CD4-positive, alpha-beta memory T cell (primary cell): ENCODE results near the gene RALB. TPM values are rescaled to one million over a fixed set of nuclear protein-coding genes. Genes with fewer than 3 reads are reported as not detected.
A peak's percentile ranks its signal among the peaks of the same experiment; 100 is the strongest.

Experiments used
- CTCF ChIA-PET: fragments of 350-600 bp; sonication (Branson Sonifier 250); formaldehyde crosslinking; loops from one replicate; lab custom pipeline; 2021; ENCODE audit warnings: inconsistent platforms; ENCODE audit not compliant: partially characterized antibody; lab: Charles Lee
- POLR2A ChIA-PET: fragments of 350-600 bp; sonication (Branson Sonifier 250); formaldehyde crosslinking; loops from one replicate; lab custom pipeline; 2021; ENCODE audit not compliant: partially characterized antibody; lab: Charles Lee
- DNase-seq, 5 donors: peaks; one replicate each; pipeline versions ENCODE4 v3.0.0 to v3.0.0-alpha.2; 2020 to 2022; ENCODE audit warnings: mixed read lengths in 1 of 5
- H3K27ac ChIP-seq: one replicate; pipeline ENCODE4 v1.7.0; 2013; ENCODE audit warnings: low read depth, low read length
- H3K27me3 ChIP-seq: 2 replicates; pipeline ENCODE4 v1.7.0; 2013; ENCODE audit warnings: mild to moderate bottlenecking, low read length, moderate library complexity; ENCODE audit not compliant: insufficient read depth
- H3K36me3 ChIP-seq: 2 replicates; pipeline ENCODE4 v1.7.0; 2013; ENCODE audit warnings: mild to moderate bottlenecking, low read length, moderate library complexity; ENCODE audit not compliant: insufficient read depth
- H3K4me1 ChIP-seq: 2 replicates; pipeline ENCODE4 v1.7.0; 2013; ENCODE audit warnings: mild to moderate bottlenecking, low read length, moderate library complexity; ENCODE audit not compliant: insufficient read depth
- H3K4me3 ChIP-seq, 2 donors: one replicate each; pipeline ENCODE4 v1.7.0; 2013; ENCODE audit warnings: low read length in 2 of 2, mild to moderate bottlenecking in 1 of 2
- H3K9me3 ChIP-seq, 2 donors: one replicate each; pipeline ENCODE4 v1.7.0; 2013; ENCODE audit warnings: low read length in 2 of 2, control low read depth in 1 of 2; ENCODE audit not compliant: control insufficient read depth in 1 of 2
- H3K27ac Mint-ChIP-seq, 7 donors: one replicate each; pipeline ENCODE4 v1.8.0; 2020 to 2021; ENCODE audit warnings: mixed read lengths in 7 of 7, mild to moderate bottlenecking in 6 of 7, inconsistent platforms in 3 of 7, moderate library complexity in 3 of 7
- H3K27me3 Mint-ChIP-seq, 2 donors: one replicate each; pipeline ENCODE4 v1.8.0; 2020 to 2021; ENCODE audit warnings: mixed read lengths in 2 of 2
- H3K36me3 Mint-ChIP-seq, 2 donors: one replicate each; pipeline ENCODE4 v1.8.0; 2020 to 2021; ENCODE audit warnings: mixed read lengths in 2 of 2, inconsistent platforms in 1 of 2, mild to moderate bottlenecking in 1 of 2
- H3K4me1 Mint-ChIP-seq, 4 donors: one replicate each; pipeline ENCODE4 v1.8.0; 2020 to 2021; ENCODE audit warnings: mixed read lengths in 4 of 4, mild to moderate bottlenecking in 1 of 4
- H3K4me3 Mint-ChIP-seq, 8 donors: one replicate each; pipeline ENCODE4 v1.8.0; 2020 to 2021; ENCODE audit warnings: mixed read lengths in 8 of 8, mild to moderate bottlenecking in 7 of 8, moderate library complexity in 6 of 8, inconsistent platforms in 3 of 8
- H3K9me3 Mint-ChIP-seq, 8 donors: one replicate each; pipeline ENCODE4 v1.8.0; 2020 to 2021; ENCODE audit warnings: mixed read lengths in 8 of 8, mild to moderate bottlenecking in 5 of 8, inconsistent platforms in 3 of 8, moderate library complexity in 1 of 8
- intact Hi-C: fragments of 100-400 bp; cut with micrococcal nuclease; formaldehyde crosslinking; loops from one replicate; pipeline ENCODE4 v1.15.1; 2023
- polyA plus RNA-seq, 2 donors: library from polyadenylated mRNA; unstranded; fragments of 300-500 nt; fragmentation: Illumina TruSeq; gene quantifications; one replicate each; pipeline ENCODE4 v1.2.3, GENCODE V29; 2021
- total RNA-seq, 2 experiments: library from RNA; stranded (reverse); gene quantifications; one replicate each; pipeline ENCODE4 v1.2.3, GENCODE V29; 2021

RALB gene
- total and polyA plus RNA-seq, 4 experiments from 2014 or later: 14.0 to 50.4 (median 24.4) TPM

DNA sequence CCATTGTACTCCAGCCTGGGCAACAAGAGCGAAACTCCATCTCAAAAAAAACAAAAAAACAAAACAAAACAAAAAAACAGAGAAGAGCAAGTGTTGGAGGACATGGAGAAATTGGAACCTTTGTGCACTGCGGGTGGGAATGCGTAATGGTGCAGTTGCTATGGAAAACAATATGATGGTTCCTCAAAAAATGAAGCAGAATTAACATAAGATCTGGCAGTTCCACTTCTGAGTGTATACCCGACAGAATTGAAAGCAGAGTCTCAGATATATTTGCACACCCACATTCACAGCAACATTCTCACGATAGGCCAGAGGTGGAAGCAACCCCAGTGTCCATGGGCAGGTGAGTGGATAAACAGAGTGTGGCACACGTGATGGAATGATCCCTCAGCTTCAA, 11.0 kb upstream of the RALB start:
- CTCF ChIA-PET: no interaction called here
- no peak overlapping the region for H3K27ac ChIP-seq
- POLR2A ChIA-PET: no interaction called here

DNA sequence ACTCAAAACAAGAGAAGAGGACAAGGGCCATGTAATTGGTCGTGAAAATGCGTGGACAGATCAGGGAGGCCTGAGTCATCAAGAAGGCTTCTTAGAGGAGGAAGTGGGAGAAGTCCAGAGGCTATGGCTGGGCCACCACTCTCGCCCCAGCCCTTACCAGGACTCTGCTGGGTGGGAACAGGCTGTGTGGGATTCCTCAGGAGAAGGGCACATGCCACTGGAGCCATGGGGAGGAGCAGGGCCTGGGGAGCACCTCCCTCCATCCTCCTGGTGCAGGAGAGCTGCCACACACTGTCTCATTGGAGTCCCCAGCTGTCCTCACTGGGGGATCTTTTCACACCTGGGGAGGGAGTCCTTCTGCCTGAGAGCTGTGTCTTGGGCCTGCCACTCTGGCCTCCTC, 9.4 kb upstream of the RALB start:
- peaks cover 0 to 4% (median 0%) of the 10 kb centered on the region in 4 donors for H3K4me1 Mint-ChIP-seq
- Histone ChIP-seq H3K4me1 (no peaks in the 10 kb centered on the region), H3K27me3 (no peaks in the 10 kb centered on the region), H3K27ac (no peak overlapping the region), H3K4me3 (no peak overlapping the region), H3K36me3 (no peaks in the 10 kb centered on the region), H3K9me3 (no peaks in the 10 kb centered on the region)
- POLR2A ChIA-PET: no interaction called here
- peaks cover 0 to 4% of the 10 kb centered on the region in 2 donors for H3K27me3 Mint-ChIP-seq
- no peaks in the 10 kb centered on the region for H3K9me3 Mint-ChIP-seq
- CTCF ChIA-PET: interaction anchor here (0.7 kb wide), 1 partner anchor 14 kb away, joined by 3 read pairs; no protein-coding TSS in a partner anchor
- H3K27ac Mint-ChIP-seq: no peak overlapping the region
- no peak for DNase-seq
- H3K4me3 Mint-ChIP-seq: no peak overlapping the region
- no peaks in the 10 kb centered on the region for H3K36me3 Mint-ChIP-seq
- intact Hi-C loops: no loop called here

More for the DNA sequence above, 11.0 kb upstream of the RALB start:
- Histone ChIP-seq H3K36me3 (no peaks in the 10 kb centered on the region), H3K27me3 (no peaks in the 10 kb centered on the region), H3K4me3 (no peak overlapping the region), H3K4me1 (no peaks in the 10 kb centered on the region), H3K9me3 (no peaks in the 10 kb centered on the region)
- Mint-ChIP-seq H3K9me3 (peaks cover 0 to 2% (median 0%) of the 10 kb centered on the region in 8 donors), H3K4me1 (peaks cover 0 to 4% (median 0%) of the 10 kb centered on the region in 4 donors), H3K36me3 (no peaks in the 10 kb centered on the region), H3K27ac (peak overlapping the region in 1 of 7 donors; percentile 6), H3K27me3 (peaks cover 0 to 4% of the 10 kb centered on the region in 2 donors), H3K4me3 (no peak overlapping the region)
- intact Hi-C loops: no loop called here
- DNase-seq: no peak

DNA sequence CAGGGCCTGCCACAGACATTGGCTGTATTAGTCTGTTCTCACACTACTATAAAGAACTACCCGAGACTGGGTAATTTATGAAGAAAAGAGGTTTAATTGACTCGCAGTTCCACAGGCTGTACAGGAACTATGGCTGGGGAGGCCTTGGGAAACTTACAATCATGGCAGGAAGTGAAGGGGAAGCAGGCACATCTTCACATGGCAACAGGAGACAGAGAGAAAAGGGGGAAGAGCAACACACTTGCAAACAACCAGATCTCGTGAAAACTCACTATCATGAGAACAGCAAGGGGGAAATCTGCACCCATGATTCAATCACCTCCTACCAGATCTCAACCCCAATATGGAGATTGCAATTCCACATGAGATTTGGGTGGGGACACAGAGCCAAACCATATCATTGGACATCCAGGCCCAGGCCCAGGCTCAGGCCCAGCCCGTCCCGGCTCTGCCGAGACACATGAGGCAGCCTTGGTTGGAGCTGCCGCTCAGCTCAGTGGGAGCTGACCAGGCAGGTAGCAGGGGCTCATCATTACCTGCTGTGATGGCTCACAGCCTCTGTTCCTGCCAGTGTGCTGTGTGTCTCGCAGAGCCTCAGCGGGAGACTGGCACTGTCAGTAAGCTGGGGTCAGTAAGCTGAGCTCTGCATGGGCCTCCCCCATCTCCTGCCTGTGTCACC, 8.6 kb upstream of the RALB start:
- peaks cover 0 to 7% of the 10 kb centered on the region in 2 donors for H3K27me3 Mint-ChIP-seq
- Histone ChIP-seq H3K9me3 (no peaks in the 10 kb centered on the region), H3K4me1 (no peaks in the 10 kb centered on the region), H3K27me3 (no peaks in the 10 kb centered on the region), H3K27ac (no peak overlapping the region), H3K4me3 (no peak overlapping the region), H3K36me3 (no peaks in the 10 kb centered on the region)
- POLR2A ChIA-PET: no interaction called here
- no peak overlapping the region for H3K4me3 Mint-ChIP-seq
- H3K4me1 Mint-ChIP-seq: peaks cover 0 to 4% (median 0%) of the 10 kb centered on the region in 4 donors
- no peaks in the 10 kb centered on the region for H3K36me3 Mint-ChIP-seq
- intact Hi-C loops: no loop called here
- H3K9me3 Mint-ChIP-seq: no peaks in the 10 kb centered on the region
- H3K27ac Mint-ChIP-seq: peak overlapping the region in 2 of 7 donors; percentile 14 to 25
- DNase-seq: no peak
- CTCF ChIA-PET: interaction anchor here (0.9 kb wide), 1 partner anchor 69 kb away, joined by 4 read pairs; no protein-coding TSS in a partner anchor

DNA sequence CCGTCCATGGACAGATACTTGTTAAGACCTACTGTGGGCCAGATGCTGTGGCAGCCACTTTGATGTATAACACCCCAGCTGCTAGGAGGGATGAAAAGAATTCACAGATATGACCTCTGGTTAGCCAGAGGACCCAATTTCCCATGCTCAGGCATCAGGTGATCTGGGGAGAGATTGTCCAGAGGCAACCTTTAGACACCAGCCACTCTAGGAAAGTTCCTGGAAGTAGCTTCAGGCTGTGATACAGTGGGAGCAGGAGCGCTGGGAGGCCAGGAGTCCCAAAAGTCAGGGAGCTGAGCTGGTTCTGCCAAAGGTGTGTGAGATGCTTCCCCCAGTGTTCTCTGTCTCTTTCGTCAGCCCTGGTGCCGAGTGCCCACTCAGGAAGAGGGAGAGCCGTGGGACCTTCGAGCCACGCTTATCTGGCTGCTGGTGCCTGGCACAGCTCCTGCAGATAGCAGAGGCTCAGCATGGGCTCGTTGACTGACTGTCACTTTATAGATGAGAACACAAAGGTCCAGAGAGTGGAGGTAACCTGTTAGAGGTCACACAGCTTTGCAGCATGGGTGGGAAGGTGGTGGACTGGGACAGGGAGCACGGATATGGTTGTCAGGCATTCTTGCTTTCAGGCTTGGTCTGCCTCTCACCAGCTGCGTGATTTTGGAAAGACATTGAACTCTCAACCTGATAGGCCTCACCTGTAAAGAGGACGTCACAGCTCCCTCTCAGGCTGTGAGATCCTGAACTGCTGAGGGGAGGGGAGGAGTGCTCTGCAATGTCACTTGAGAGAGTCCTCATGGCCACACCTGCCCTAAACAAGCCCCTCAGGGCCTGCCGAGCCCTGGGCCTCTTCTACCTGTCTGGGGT, 7.8 kb upstream of the RALB start:
- H3K36me3 ChIP-seq: no peaks in the 10 kb centered on the region
- no peak overlapping the region for H3K4me3 ChIP-seq
- CTCF ChIA-PET: interaction anchor here (0.9 kb wide), 1 partner anchor 69 kb away, joined by 4 read pairs; no protein-coding TSS in a partner anchor
- no peak for DNase-seq
- H3K4me1 ChIP-seq: no peaks in the 10 kb centered on the region
- Mint-ChIP-seq H3K27me3 (peaks cover 0 to 7% of the 10 kb centered on the region in 2 donors), H3K4me1 (peaks cover 0 to 4% (median 0%) of the 10 kb centered on the region in 4 donors), H3K9me3 (no peaks in the 10 kb centered on the region), H3K4me3 (no peak overlapping the region), H3K27ac (no peak overlapping the region), H3K36me3 (no peaks in the 10 kb centered on the region)
- intact Hi-C loops: no loop called here
- POLR2A ChIA-PET: interaction anchor here (0.7 kb wide), 1 partner anchor 15 kb away, joined by 3 read pairs; no protein-coding TSS in a partner anchor
- no peak overlapping the region for H3K27ac ChIP-seq
- no peaks in the 10 kb centered on the region for H3K27me3 ChIP-seq
- no peaks in the 10 kb centered on the region for H3K9me3 ChIP-seq

DNA sequence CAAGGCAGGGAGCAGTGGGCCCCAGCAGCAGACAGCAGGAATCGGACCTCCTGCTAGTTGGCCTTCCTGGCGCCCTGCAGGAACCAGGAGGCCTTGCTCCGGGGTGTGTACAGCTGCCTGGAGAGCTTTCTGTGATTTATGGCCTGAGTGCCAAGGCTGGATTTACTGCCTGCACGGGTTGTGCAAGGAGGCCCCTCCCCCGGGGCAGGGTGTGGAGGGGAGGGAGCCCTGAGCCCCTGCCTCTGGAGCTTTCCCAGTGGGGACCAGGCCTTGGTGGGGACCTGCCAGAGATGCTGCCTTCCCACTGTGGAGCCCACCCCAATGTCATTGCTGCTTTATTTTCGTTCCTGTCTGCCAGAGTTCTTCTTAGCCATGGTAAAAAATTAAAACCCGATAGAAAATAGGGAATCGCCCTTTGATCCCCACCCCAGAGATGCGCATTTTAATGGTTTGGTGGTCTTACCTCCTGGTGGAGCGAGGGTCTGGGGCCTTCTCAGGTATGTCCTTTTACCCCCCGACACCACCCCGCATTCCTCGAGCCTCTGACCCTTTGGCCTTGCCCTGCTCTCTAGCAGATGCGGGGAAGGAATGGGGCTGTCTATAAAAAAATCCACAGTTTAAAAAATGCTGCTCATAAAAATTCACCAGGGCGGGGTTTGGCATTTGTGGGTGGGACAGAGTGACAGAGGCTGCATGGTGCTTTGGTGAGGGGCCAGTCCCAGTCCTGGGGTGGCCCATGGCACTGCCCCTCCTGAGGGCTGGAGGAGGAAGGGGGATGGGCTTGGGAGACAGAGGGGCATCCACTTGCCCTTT, 6.9 kb upstream of the RALB start:
- Mint-ChIP-seq H3K4me1 (peaks cover 0 to 4% (median 0%) of the 10 kb centered on the region in 4 donors), H3K4me3 (no peak overlapping the region), H3K27ac (no peak overlapping the region), H3K9me3 (no peaks in the 10 kb centered on the region), H3K27me3 (peaks cover 0 to 7% of the 10 kb centered on the region in 2 donors), H3K36me3 (no peaks in the 10 kb centered on the region)
- no peak overlapping the region for H3K27ac ChIP-seq
- no peaks in the 10 kb centered on the region for H3K4me1 ChIP-seq
- POLR2A ChIA-PET: interaction anchor here (0.7 kb wide), 1 partner anchor 16 kb away, joined by 3 read pairs; no protein-coding TSS in a partner anchor
- no peak for DNase-seq
- intact Hi-C loops: no loop called here
- H3K27me3 ChIP-seq: no peaks in the 10 kb centered on the region
- CTCF ChIA-PET: no interaction called here
- H3K36me3 ChIP-seq: no peaks in the 10 kb centered on the region
- no peak overlapping the region for H3K4me3 ChIP-seq
- H3K9me3 ChIP-seq: no peaks in the 10 kb centered on the region

DNA sequence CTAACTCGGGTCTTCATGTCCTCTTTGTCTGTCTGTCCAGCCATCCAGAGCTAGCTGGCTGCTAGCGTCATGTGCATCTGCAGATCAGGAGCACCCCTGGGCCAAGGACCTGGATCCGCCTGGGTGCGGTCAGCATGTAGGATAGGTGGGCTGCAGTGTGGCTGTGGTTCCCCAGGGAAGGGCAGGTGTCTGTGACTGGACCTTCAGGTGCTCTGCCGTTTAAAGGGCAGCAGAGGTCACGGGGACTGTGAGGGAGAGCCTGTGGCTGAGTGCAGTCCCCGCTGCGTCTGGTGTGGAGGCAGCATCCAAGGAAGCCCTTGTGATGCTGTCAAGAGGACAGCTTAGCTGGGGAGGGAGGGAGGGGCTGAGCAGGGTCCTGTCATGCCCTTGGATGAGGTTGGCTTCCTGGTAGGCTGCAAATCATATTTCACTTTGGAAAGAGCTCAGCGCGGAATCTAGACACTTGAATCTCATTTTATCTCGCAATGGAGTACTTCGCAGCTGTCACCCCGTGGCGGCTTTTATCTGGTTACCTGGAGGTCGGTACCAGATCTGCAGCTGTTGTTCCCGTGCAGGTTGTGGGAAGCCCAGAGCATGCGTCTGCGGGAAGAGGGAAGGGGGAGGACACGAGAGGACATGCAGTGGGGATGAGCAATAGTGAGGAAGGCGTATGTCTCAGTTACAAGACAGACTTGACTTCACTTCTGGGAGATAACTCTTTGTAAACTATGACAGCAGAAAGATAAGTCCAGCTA, 5.9 kb upstream of the RALB start:
- no peak overlapping the region for H3K4me3 Mint-ChIP-seq
- Histone ChIP-seq H3K27ac (no peak overlapping the region), H3K36me3 (no peaks in the 10 kb centered on the region), H3K4me1 (peaks cover 2% of the 10 kb centered on the region), H3K9me3 (no peaks in the 10 kb centered on the region), H3K4me3 (no peak overlapping the region), H3K27me3 (no peaks in the 10 kb centered on the region)
- DNase-seq: no peak
- H3K4me1 Mint-ChIP-seq: peaks cover 2 to 6% (median 2%) of the 10 kb centered on the region in 4 donors
- H3K27me3 Mint-ChIP-seq: peaks cover 0 to 7% of the 10 kb centered on the region in 2 donors
- ChIA-PET CTCF (interaction anchor here (1.3 to 1.6 kb wide), 2 partner anchors 10 to 20 kb away, joined by 3 to 5 read pairs; no protein-coding TSS in a partner anchor), POLR2A (no interaction called here)
- H3K27ac Mint-ChIP-seq: no peak overlapping the region
- H3K36me3 Mint-ChIP-seq: peaks cover 0 to under 1% of the 10 kb centered on the region in 2 donors
- H3K9me3 Mint-ChIP-seq: no peaks in the 10 kb centered on the region
- intact Hi-C loops: no loop called here
